Sigmoid colon (tissue), 7 donors: Measurements from ENCODE around the gene OR5C1. TPM values are rescaled to one million over a fixed set of nuclear protein-coding genes. Genes with fewer than 3 reads are reported as not detected.

Experiments used
- DNase-seq: peaks from one replicate; pipeline ENCODE4 v3.0.0-alpha.2; 2019
- H3K27ac ChIP-seq, 4 donors: fragments of 200-600 bp; sonication (generic); one replicate each; pipeline ENCODE4 v1.5.1; 2016 to 2019; ENCODE audit warnings: mild to moderate bottlenecking in 1 of 4
- H3K27me3 ChIP-seq, 3 donors: fragments of 200-600 bp; sonication (generic); one replicate each; pipeline ENCODE4 v1.5.1; 2019; ENCODE audit warnings: mild to moderate bottlenecking in 1 of 3
- H3K36me3 ChIP-seq, 4 donors: fragments of 200-600 bp; sonication (generic); one replicate each; pipeline ENCODE4 v1.5.1; 2016 to 2019
- H3K4me1 ChIP-seq, 4 donors: fragments of 200-600 bp; sonication (generic); one replicate each; pipeline ENCODE4 v1.5.1; 2017 to 2019
- H3K4me3 ChIP-seq, 4 donors: fragments of 200-600 bp; sonication (generic); one replicate each; pipeline ENCODE4 v1.5.1; 2017 to 2019; ENCODE audit warnings: mild to moderate bottlenecking in 2 of 4, moderate library complexity in 1 of 4
- H3K9me3 ChIP-seq, 4 donors: fragments of 200-600 bp in 3 of 4; sonication (generic) in 3 of 4; one replicate each; pipeline versions ENCODE4 v1.5.1 to v1.6.1; 2013 to 2019
- CTCF ChIP-seq, 4 experiments: fragments of 450-650 bp in 3 of 4; fragments of 200-600 bp in 1 of 4; IDR thresholded peaks; one replicate each; pipeline ENCODE4 v1.5.1; 2016 to 2019; ENCODE audit warnings: antibody characterized with exemption in 4 of 4, mild to moderate bottlenecking in 3 of 4, moderate library complexity in 2 of 4
- EP300 ChIP-seq, 4 donors: sonication (generic); formaldehyde crosslinking; IDR thresholded peaks; one replicate each; pipeline ENCODE4 v1.6.1; 2017; ENCODE audit warnings: antibody characterized with exemption in 4 of 4
- POLR2A ChIP-seq, 2 donors: fragments of 450-650 bp; IDR thresholded peaks; one replicate each; pipeline ENCODE4 v1.6.1; 2016; ENCODE audit warnings: antibody characterized with exemption in 2 of 2, mild to moderate bottlenecking in 2 of 2, moderate library complexity in 2 of 2
- POLR2AphosphoS5 ChIP-seq, 4 donors: sonication (generic); formaldehyde crosslinking; IDR thresholded peaks; one replicate each; pipeline ENCODE4 v1.6.1; 2017; ENCODE audit warnings: antibody characterized with exemption in 4 of 4
- WGBS, 2 donors: extraction: QIAGEN DNeasy Blood & Tissue Kit; methylation state at CpG; one replicate each; pipeline ENCODE4 v1.1.7; 2013; 5-methylcytosine and 5-hydroxymethylcytosine counted together
- intact Hi-C: fragments of 100-400 bp; cut with DNase I; formaldehyde crosslinking; loops from one replicate; pipeline ENCODE4 v1.15.1; 2023
- polyA plus RNA-seq, 3 donors: library from polyadenylated mRNA; stranded (reverse); fragments of 200-250 nt; gene quantifications; one replicate each; pipeline ENCODE4 v1.2.3, GENCODE V29; 2013
- total RNA-seq, 4 donors: library from RNA; depleted of rRNA; stranded (reverse); fragments of >200 nt; gene quantifications; one replicate each; pipeline ENCODE4 v1.1.0, GENCODE V29; 2016
- donor health status: healthy with polysubstance abuse.
- donor health status: Bipolar disorder and iron deficiency.
- donor health status: healthy.

The OR5C1 gene
- total and polyA plus RNA-seq, 7 donors = not detected

GRCh38 chr9:122816163-122816867 lies 27.6 kb downstream of the OR5C1 start:
- H3K27me3 ChIP-seq = no peaks in the 10 kb centered on the region
- H3K4me1 ChIP-seq = peaks cover 0 to 21% (median 4%) of the 10 kb centered on the region in 4 donors
- 52 to 88% methylated on average over 17 of the region's 17 CpGs for WGBS, 2 donors
- no peak overlapping the region for H3K4me3 ChIP-seq
- H3K9me3 ChIP-seq = no peaks in the 10 kb centered on the region
- peak in 2 of 4 donors; percentile 23 to 31 for TF ChIP-seq POLR2AphosphoS5 (IDR thresholded peaks at IDR 0.05)
- no peak for TF ChIP-seq EP300 (IDR thresholded peaks at IDR 0.05)
- TF ChIP-seq POLR2A (IDR thresholded peaks at IDR 0.05) = no peak
- TF ChIP-seq CTCF (IDR thresholded peaks at IDR 0.05) = no peak
- peak overlapping the region in 1 of 4 donors; percentile 12 for H3K27ac ChIP-seq
- intact Hi-C loops = no loop called here
- H3K36me3 ChIP-seq = peaks cover 0 to 29% (median 4%) of the 10 kb centered on the region in 4 donors
- no peak for DNase-seq

GRCh38 chr9:122819326-122819725 lies 30.6 kb downstream of the OR5C1 start:
- H3K4me1 ChIP-seq = peaks cover 0 to 28% (median 11%) of the 10 kb centered on the region in 4 donors
- TF ChIP-seq CTCF (IDR thresholded peaks at IDR 0.05) (no peak), EP300 (IDR thresholded peaks at IDR 0.05) (no peak), POLR2AphosphoS5 (IDR thresholded peaks at IDR 0.05) (no peak), POLR2A (IDR thresholded peaks at IDR 0.05) (no peak)
- intact Hi-C loops = no loop called here
- H3K9me3 ChIP-seq = no peaks in the 10 kb centered on the region
- no peak overlapping the region for H3K4me3 ChIP-seq
- 70 to 74% methylated on average over 3 of the region's 3 CpGs for WGBS, 2 donors
- peaks cover 0 to 53% (median 12%) of the 10 kb centered on the region in 4 donors for H3K36me3 ChIP-seq
- no peak for DNase-seq
- no peaks in the 10 kb centered on the region for H3K27me3 ChIP-seq
- no peak overlapping the region for H3K27ac ChIP-seq

GRCh38 chr9:122819791-122820489 lies 31.2 kb downstream of the OR5C1 start:
- Histone ChIP-seq H3K4me3 (no peak overlapping the region), H3K36me3 (peaks cover 0 to 54% (median 12%) of the 10 kb centered on the region in 4 donors), H3K9me3 (no peaks in the 10 kb centered on the region), H3K4me1 (peaks cover 0 to 28% (median 15%) of the 10 kb centered on the region in 4 donors), H3K27me3 (no peaks in the 10 kb centered on the region), H3K27ac (peak overlapping the region in 3 of 4 donors; percentile 1 to 9 (median 3))
- intact Hi-C loops = loop anchor here (10.0 kb wide), 1 partner anchor 445 kb away; the partner anchor contains the start of gene PTGS1
- no peak for DNase-seq
- WGBS, 2 donors = 79 to 80% methylated on average over 9 of the region's 9 CpGs
- no peak for TF ChIP-seq EP300 (IDR thresholded peaks at IDR 0.05)
- no peak for TF ChIP-seq POLR2A (IDR thresholded peaks at IDR 0.05)
- TF ChIP-seq POLR2AphosphoS5 (IDR thresholded peaks at IDR 0.05) = no peak
- no peak for TF ChIP-seq CTCF (IDR thresholded peaks at IDR 0.05)

- DNase-seq = no peak
- H3K27ac ChIP-seq = peak overlapping the region in 2 of 4 donors; percentile 3 to 9
- H3K4me3 ChIP-seq = no peak overlapping the region
- no peaks in the 10 kb centered on the region for H3K27me3 ChIP-seq
- peaks cover 0 to 29% (median 16%) of the 10 kb centered on the region in 4 donors for H3K4me1 ChIP-seq
- H3K36me3 ChIP-seq = peaks cover 0 to 54% (median 14%) of the 10 kb centered on the region in 4 donors
- intact Hi-C loops = loop anchor here (10.0 kb wide), 1 partner anchor 446 kb away; the partner anchor contains the start of gene PTGS1
- WGBS, 2 donors = 92 to 95% methylated on average over 11 of the region's 11 CpGs
- no peak for TF ChIP-seq CTCF (IDR thresholded peaks at IDR 0.05)
- TF ChIP-seq POLR2A (IDR thresholded peaks at IDR 0.05) = no peak
- TF ChIP-seq POLR2AphosphoS5 (IDR thresholded peaks at IDR 0.05) = no peak
- no peak for TF ChIP-seq EP300 (IDR thresholded peaks at IDR 0.05)
- no peaks in the 10 kb centered on the region for H3K9me3 ChIP-seq
These were observed 31.7 kb downstream of the OR5C1 start for GRCh38 chr9:122820490-122820845.
